ENCODE data around the gene AKAP6. TPM values are rescaled to one million over a fixed set of nuclear protein-coding genes. Genes with fewer than 3 reads are reported as not detected.
A peak's percentile ranks its signal among the peaks of the same experiment; 100 is the strongest.

AKAP6 gene
- total and polyA plus RNA-seq, 5 donors from 2014 or later, result 0.07 to 1.1 (median 0.47) TPM

- no peak overlapping the region for H3K4me3 Mint-ChIP-seq
Measured at GRCh38 chr14:32627545-32628298, 298.6 kb downstream of the AKAP6 start.

DNA sequence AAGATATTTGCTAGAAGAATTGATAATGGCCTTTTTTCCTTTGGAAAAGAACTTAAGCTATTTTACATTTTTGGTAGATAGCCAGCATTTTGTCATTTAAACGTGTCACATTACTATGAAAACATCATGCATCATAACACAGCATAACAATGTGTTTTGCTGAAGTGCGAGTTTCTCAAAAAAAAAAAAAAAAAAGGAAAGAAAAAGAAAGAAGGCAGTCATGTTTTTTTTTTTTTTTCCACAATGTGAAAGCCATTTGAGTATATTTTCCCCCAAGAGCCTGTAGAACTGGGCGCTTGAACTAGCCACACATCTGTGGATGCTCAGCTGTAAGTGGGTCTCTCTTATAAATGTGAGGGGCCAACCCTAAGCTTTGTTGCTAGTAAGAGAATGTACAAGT is 300.1 kb downstream of the AKAP6 start:
- Histone ChIP-seq H3K36me3 (ENCODE audit: control insufficient read depth, insufficient read depth, low read length) (no peaks in the 10 kb centered on the region), H3K9me3 (ENCODE audit: control insufficient read depth in 2 of 2, low read length in 2 of 2) (no peaks in the 10 kb centered on the region), H3K27me3 (ENCODE audit: control insufficient read depth, insufficient read depth, low read length) (no peaks in the 10 kb centered on the region), H3K27ac (ENCODE audit: insufficient read depth, low read length, poor library complexity, severe bottlenecking) (no peak overlapping the region), H3K4me1 (ENCODE audit: control insufficient read depth, insufficient read depth, low read length, poor library complexity, severe bottlenecking) (no peaks in the 10 kb centered on the region), H3K4me3 (ENCODE audit: low read depth, low read length) (no peak overlapping the region)
- DNase-seq (no peak), ATAC-seq (ENCODE audit: low read depth in 2 of 2) (no peak)
- H3K4me1 Mint-ChIP-seq, result peaks cover 0 to 3% (median under 1%) of the 10 kb centered on the region in 4 donors
- no peak overlapping the region for H3K4me3 Mint-ChIP-seq
- H3K36me3 Mint-ChIP-seq, result no peaks in the 10 kb centered on the region
- H3K27ac Mint-ChIP-seq, result no peak overlapping the region
- peaks cover 5% of the 10 kb centered on the region for H3K27me3 Mint-ChIP-seq
- peaks cover 0 to 2% (median 0%) of the 10 kb centered on the region in 7 donors for H3K9me3 Mint-ChIP-seq

More at GRCh38 chr14:32627545-32628298, 298.6 kb downstream of the AKAP6 start:
- H3K27ac Mint-ChIP-seq, result no peak overlapping the region
- Histone ChIP-seq H3K27me3 (ENCODE audit: control insufficient read depth, insufficient read depth, low read length) (no peaks in the 10 kb centered on the region), H3K27ac (ENCODE audit: insufficient read depth, low read length, poor library complexity, severe bottlenecking) (no peak overlapping the region), H3K4me3 (ENCODE audit: low read depth, low read length) (no peak overlapping the region), H3K4me1 (ENCODE audit: control insufficient read depth, insufficient read depth, low read length, poor library complexity, severe bottlenecking) (no peaks in the 10 kb centered on the region), H3K36me3 (ENCODE audit: control insufficient read depth, insufficient read depth, low read length) (no peaks in the 10 kb centered on the region), H3K9me3 (ENCODE audit: control insufficient read depth in 2 of 2, low read length in 2 of 2) (no peaks in the 10 kb centered on the region)
- DNase-seq (no peak), ATAC-seq (ENCODE audit: low read depth in 2 of 2) (no peak)
- peaks cover 0 to 2% (median 0%) of the 10 kb centered on the region in 7 donors for H3K9me3 Mint-ChIP-seq
- H3K36me3 Mint-ChIP-seq, result no peaks in the 10 kb centered on the region
- peaks cover 0 to 3% (median under 1%) of the 10 kb centered on the region in 4 donors for H3K4me1 Mint-ChIP-seq
- peaks cover 5% of the 10 kb centered on the region for H3K27me3 Mint-ChIP-seq

DNA sequence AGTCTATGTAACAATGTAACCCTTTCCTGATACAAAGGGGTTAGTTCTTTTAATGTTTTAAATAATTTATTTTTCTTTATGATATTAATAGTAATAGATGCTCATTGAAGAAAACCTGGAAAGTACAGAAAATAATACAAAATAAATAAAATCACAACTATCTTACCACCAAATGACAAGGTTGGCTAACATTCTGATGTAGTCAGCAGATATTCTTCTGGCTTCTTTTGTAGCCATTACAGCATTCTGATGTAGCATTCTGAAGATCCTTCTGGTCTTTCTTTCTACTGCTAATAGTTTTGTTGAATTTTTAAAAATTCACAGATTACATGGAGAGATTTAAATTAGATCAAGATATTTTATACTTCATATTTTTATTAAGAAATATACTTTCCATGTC is 301.6 kb downstream of the AKAP6 start:
- Histone ChIP-seq H3K4me1 (ENCODE audit: control insufficient read depth, insufficient read depth, low read length, poor library complexity, severe bottlenecking) (no peaks in the 10 kb centered on the region), H3K36me3 (ENCODE audit: control insufficient read depth, insufficient read depth, low read length) (no peaks in the 10 kb centered on the region), H3K9me3 (ENCODE audit: control insufficient read depth in 2 of 2, low read length in 2 of 2) (no peaks in the 10 kb centered on the region), H3K27ac (ENCODE audit: insufficient read depth, low read length, poor library complexity, severe bottlenecking) (no peak overlapping the region), H3K4me3 (ENCODE audit: low read depth, low read length) (no peak overlapping the region), H3K27me3 (ENCODE audit: control insufficient read depth, insufficient read depth, low read length) (no peaks in the 10 kb centered on the region)
- ATAC-seq (ENCODE audit: low read depth in 2 of 2) (no peak), DNase-seq (no peak)
- H3K4me3 Mint-ChIP-seq, result no peak overlapping the region
- no peak overlapping the region for H3K27ac Mint-ChIP-seq
- peaks cover 5% of the 10 kb centered on the region for H3K27me3 Mint-ChIP-seq
- H3K4me1 Mint-ChIP-seq, result peaks cover 0 to 6% (median under 1%) of the 10 kb centered on the region in 4 donors
- H3K36me3 Mint-ChIP-seq, result no peaks in the 10 kb centered on the region
- peaks cover 0 to 2% (median 0%) of the 10 kb centered on the region in 7 donors for H3K9me3 Mint-ChIP-seq

GRCh38 chr14:32633224-32633859 is 304.2 kb downstream of the AKAP6 start:
- Histone ChIP-seq H3K9me3 (ENCODE audit: control insufficient read depth in 2 of 2, low read length in 2 of 2) (no peaks in the 10 kb centered on the region), H3K36me3 (ENCODE audit: control insufficient read depth, insufficient read depth, low read length) (no peaks in the 10 kb centered on the region), H3K4me3 (ENCODE audit: low read depth, low read length) (no peak overlapping the region), H3K4me1 (ENCODE audit: control insufficient read depth, insufficient read depth, low read length, poor library complexity, severe bottlenecking) (no peaks in the 10 kb centered on the region), H3K27me3 (ENCODE audit: control insufficient read depth, insufficient read depth, low read length) (no peaks in the 10 kb centered on the region), H3K27ac (ENCODE audit: insufficient read depth, low read length, poor library complexity, severe bottlenecking) (no peak overlapping the region)
- Mint-ChIP-seq H3K27me3 (peaks cover 5% of the 10 kb centered on the region), H3K4me3 (no peak overlapping the region), H3K27ac (peak overlapping the region in 1 of 3 donors; percentile 57), H3K9me3 (no peaks in the 10 kb centered on the region), H3K36me3 (no peaks in the 10 kb centered on the region), H3K4me1 (peaks cover 0 to 3% (median 0%) of the 10 kb centered on the region in 4 donors)
- no peak for DNase-seq
- no peak for ATAC-seq (ENCODE audit: low read depth in 2 of 2)

GRCh38 chr14:32633930-32634329 is 304.8 kb downstream of the AKAP6 start:
- H3K9me3 Mint-ChIP-seq, result no peaks in the 10 kb centered on the region
- Histone ChIP-seq H3K4me3 (ENCODE audit: low read depth, low read length) (no peak overlapping the region), H3K27ac (ENCODE audit: insufficient read depth, low read length, poor library complexity, severe bottlenecking) (no peak overlapping the region), H3K9me3 (ENCODE audit: control insufficient read depth in 2 of 2, low read length in 2 of 2) (no peaks in the 10 kb centered on the region), H3K27me3 (ENCODE audit: control insufficient read depth, insufficient read depth, low read length) (no peaks in the 10 kb centered on the region), H3K4me1 (ENCODE audit: control insufficient read depth, insufficient read depth, low read length, poor library complexity, severe bottlenecking) (no peaks in the 10 kb centered on the region), H3K36me3 (ENCODE audit: control insufficient read depth, insufficient read depth, low read length) (no peaks in the 10 kb centered on the region)
- H3K27ac Mint-ChIP-seq, result no peak overlapping the region
- no peaks in the 10 kb centered on the region for H3K36me3 Mint-ChIP-seq
- peaks cover 5% of the 10 kb centered on the region for H3K27me3 Mint-ChIP-seq
- ATAC-seq (ENCODE audit: low read depth in 2 of 2) (no peak), DNase-seq (no peak)
- no peak overlapping the region for H3K4me3 Mint-ChIP-seq
- peaks cover 0 to 3% (median 0%) of the 10 kb centered on the region in 4 donors for H3K4me1 Mint-ChIP-seq

GRCh38 chr14:32635061-32635719 is 306.1 kb downstream of the AKAP6 start:
- Mint-ChIP-seq H3K9me3 (no peaks in the 10 kb centered on the region), H3K4me3 (no peak overlapping the region), H3K4me1 (peaks cover 0 to 3% (median 0%) of the 10 kb centered on the region in 4 donors), H3K36me3 (no peaks in the 10 kb centered on the region), H3K27me3 (peaks cover 5% of the 10 kb centered on the region), H3K27ac (no peak overlapping the region)
- Histone ChIP-seq H3K9me3 (ENCODE audit: control insufficient read depth in 2 of 2, low read length in 2 of 2) (no peaks in the 10 kb centered on the region), H3K27ac (ENCODE audit: insufficient read depth, low read length, poor library complexity, severe bottlenecking) (no peak overlapping the region), H3K36me3 (ENCODE audit: control insufficient read depth, insufficient read depth, low read length) (no peaks in the 10 kb centered on the region), H3K27me3 (ENCODE audit: control insufficient read depth, insufficient read depth, low read length) (no peaks in the 10 kb centered on the region), H3K4me1 (ENCODE audit: control insufficient read depth, insufficient read depth, low read length, poor library complexity, severe bottlenecking) (no peaks in the 10 kb centered on the region), H3K4me3 (ENCODE audit: low read depth, low read length) (no peak overlapping the region)
- ATAC-seq (ENCODE audit: low read depth in 2 of 2) (no peak), DNase-seq (no peak)

- Mint-ChIP-seq H3K27ac (no peak overlapping the region), H3K36me3 (no peaks in the 10 kb centered on the region), H3K27me3 (no peaks in the 10 kb centered on the region), H3K9me3 (no peaks in the 10 kb centered on the region), H3K4me3 (no peak overlapping the region), H3K4me1 (peaks cover 0 to 3% (median 0%) of the 10 kb centered on the region in 4 donors)
- Histone ChIP-seq H3K9me3 (ENCODE audit: control insufficient read depth in 2 of 2, low read length in 2 of 2) (no peaks in the 10 kb centered on the region), H3K27ac (ENCODE audit: insufficient read depth, low read length, poor library complexity, severe bottlenecking) (no peak overlapping the region), H3K4me3 (ENCODE audit: low read depth, low read length) (no peak overlapping the region), H3K27me3 (ENCODE audit: control insufficient read depth, insufficient read depth, low read length) (no peaks in the 10 kb centered on the region), H3K36me3 (ENCODE audit: control insufficient read depth, insufficient read depth, low read length) (no peaks in the 10 kb centered on the region), H3K4me1 (ENCODE audit: control insufficient read depth, insufficient read depth, low read length, poor library complexity, severe bottlenecking) (no peaks in the 10 kb centered on the region)
- DNase-seq, result no peak
- ATAC-seq (ENCODE audit: low read depth in 2 of 2), result no peak
Measured at GRCh38 chr14:32637582-32637981, 308.5 kb downstream of the AKAP6 start.

Data from CD4-positive, CD25-positive, alpha-beta regulatory T cell (primary cell).